Neuronal stem cell (in vitro differentiated cells): ENCODE results near the gene PLD1.

Experiments used
- DNase-seq: peaks from one replicate; pipeline ENCODE4 v3.0.0-alpha.2; 2013; ENCODE audit warnings: low spot score
- H2AFZ ChIP-seq: one replicate; pipeline ENCODE4 v1.6.1; 2013; ENCODE audit warnings: mild to moderate bottlenecking, low read length, inconsistent platforms
- H2AK5ac ChIP-seq: 2 replicates; pipeline ENCODE4 v1.6.1; 2013; ENCODE audit warnings: low read depth, mild to moderate bottlenecking, inconsistent platforms, low read length, moderate library complexity, mixed read lengths
- H2BK120ac ChIP-seq: 2 replicates; pipeline ENCODE4 v1.6.1; 2013; ENCODE audit warnings: low read depth, mild to moderate bottlenecking, inconsistent platforms, low read length, moderate library complexity, mixed read lengths
- H2BK12ac ChIP-seq: one replicate; pipeline ENCODE4 v1.6.1; 2013; ENCODE audit warnings: low read length, inconsistent platforms
- H2BK15ac ChIP-seq: 2 replicates; pipeline ENCODE4 v1.6.1; 2013; ENCODE audit warnings: mild to moderate bottlenecking, low read length, inconsistent platforms, mixed read lengths
- H2BK5ac ChIP-seq: one replicate; pipeline ENCODE4 v1.6.1; 2013; ENCODE audit warnings: inconsistent platforms, mild to moderate bottlenecking, low read length, moderate library complexity
- H3K14ac ChIP-seq: one replicate; pipeline ENCODE4 v1.6.1; 2013; ENCODE audit warnings: low read length, inconsistent platforms
- H3K18ac ChIP-seq: 2 replicates; pipeline ENCODE4 v1.6.1; 2013; ENCODE audit warnings: low read length, inconsistent platforms
- H3K23ac ChIP-seq: 2 replicates; pipeline ENCODE4 v1.6.1; 2013; ENCODE audit warnings: low read depth, mild to moderate bottlenecking, mixed read lengths, low read length, inconsistent platforms; ENCODE audit not compliant: poor library complexity
- H3K27ac ChIP-seq: replicated peaks from 3 replicates; pipeline ENCODE4 v1.5.1; 2013; ENCODE audit warnings: low read length, inconsistent platforms
- H3K27me3 ChIP-seq, 3 experiments: 2 replicates each; pipeline ENCODE4 v1.6.1; 2013; ENCODE audit warnings: low read length in 3 of 3, mild to moderate bottlenecking in 2 of 3, inconsistent platforms in 1 of 3, low read depth in 1 of 3, mixed read lengths in 1 of 3, moderate library complexity in 1 of 3; ENCODE audit not compliant: control insufficient read depth in 3 of 3, insufficient read depth in 3 of 3
- H3K36me3 ChIP-seq, 2 donors: replicated peaks in 1 of 2; 2 replicates each; pipeline ENCODE4 v1.6.1; 2013; ENCODE audit warnings: low read length in 2 of 2; ENCODE audit not compliant: control insufficient read depth in 2 of 2, insufficient read depth in 2 of 2
- H3K4ac ChIP-seq: 2 replicates; pipeline ENCODE4 v1.6.1; 2013; ENCODE audit warnings: inconsistent platforms, mild to moderate bottlenecking, low read length, moderate library complexity
- H3K4me1 ChIP-seq, 2 donors: 1 replicate in 1 of 2; 2 replicates in 1 of 2; pipeline ENCODE4 v1.6.1; 2013; ENCODE audit warnings: low read length in 2 of 2, low read depth in 1 of 2; ENCODE audit not compliant: control insufficient read depth in 2 of 2, insufficient read depth in 1 of 2
- H3K4me2 ChIP-seq: one replicate; pipeline ENCODE4 v1.6.1; 2013; ENCODE audit warnings: mild to moderate bottlenecking, low read length, inconsistent platforms; ENCODE audit not compliant: insufficient read depth, poor library complexity, severe bottlenecking
- H3K4me3 ChIP-seq, 2 donors: 2 replicates each; pipeline ENCODE4 v1.5.1; 2013; ENCODE audit warnings: low read length in 2 of 2, mild to moderate bottlenecking in 2 of 2, inconsistent platforms in 1 of 2, moderate library complexity in 1 of 2
- H3K79me1 ChIP-seq: one replicate; pipeline ENCODE4 v1.6.1; 2013; ENCODE audit warnings: low read depth, mild to moderate bottlenecking, inconsistent platforms, low read length, moderate library complexity
- H3K9ac ChIP-seq: one replicate; pipeline ENCODE4 v1.6.1; 2013; ENCODE audit warnings: mild to moderate bottlenecking, low read depth, low read length, inconsistent platforms; ENCODE audit not compliant: poor library complexity
- H3K9me3 ChIP-seq, 2 donors: replicated peaks in 1 of 2; 2 replicates each; pipeline versions ENCODE3 to v1.6.1; 2013; ENCODE audit warnings: low read length in 2 of 2, mild to moderate bottlenecking in 2 of 2, inconsistent platforms in 1 of 2, low read depth in 1 of 2, mixed read lengths in 1 of 2, moderate library complexity in 1 of 2; ENCODE audit not compliant: control insufficient read depth in 2 of 2, insufficient read depth in 1 of 2
- H4K8ac ChIP-seq: one replicate; pipeline ENCODE4 v1.6.1; 2013; ENCODE audit warnings: low read depth, mild to moderate bottlenecking, inconsistent platforms, low read length, moderate library complexity
- H4K91ac ChIP-seq: one replicate; pipeline ENCODE4 v1.6.1; 2013; ENCODE audit warnings: low read length, low read depth, mild to moderate bottlenecking, inconsistent platforms; ENCODE audit not compliant: poor library complexity
- WGBS, 2 donors: extraction: QIAGEN DNeasy Blood & Tissue Kit; methylation state at CpG; one replicate each; pipeline ENCODE4 v1.1.7; 2013; ENCODE audit warnings: missing lambda C conversion rate in 2 of 2, mixed read lengths in 1 of 2; ENCODE audit not compliant: insufficient read length in 2 of 2, insufficient replicate concordance in 1 of 2; ENCODE audit errors: extremely low coverage in 2 of 2; 5-methylcytosine and 5-hydroxymethylcytosine counted together

The PLD1 gene

GRCh38 chr3:171836855-171837254 is 26.6 kb upstream of the PLD1 start:
- no peak overlapping the region for H3K9ac ChIP-seq
- no peaks in the 10 kb centered on the region for H3K79me1 ChIP-seq
- no peak overlapping the region for H2AK5ac ChIP-seq
- H3K4me1 ChIP-seq = peaks cover 2 to 27% of the 10 kb centered on the region in 2 donors
- H2BK12ac ChIP-seq = no peak overlapping the region
- no peak overlapping the region for H2BK15ac ChIP-seq
- DNase-seq = no peak
- no peaks in the 10 kb centered on the region for H3K9me3 ChIP-seq
- no peak overlapping the region for H3K14ac ChIP-seq
- no peak overlapping the region for H3K4ac ChIP-seq
- no peak overlapping the region for H4K91ac ChIP-seq
- H3K27ac ChIP-seq = no peak overlapping the region
- no peak overlapping the region for H2BK5ac ChIP-seq
- H4K8ac ChIP-seq = no peak overlapping the region
- H3K36me3 ChIP-seq = no peaks in the 10 kb centered on the region
- no peak overlapping the region for H3K4me2 ChIP-seq
- no CpG with 5 or more reads among the region's 3 CpGs for whole genome bisulfite sequencing, 2 donors
- no peak overlapping the region for H2BK120ac ChIP-seq
- H3K4me3 ChIP-seq = no peak overlapping the region
- no peak overlapping the region for H2AFZ ChIP-seq
- no peaks in the 10 kb centered on the region for H3K27me3 ChIP-seq
- H3K18ac ChIP-seq = no peak overlapping the region
- H3K23ac ChIP-seq = no peak overlapping the region

GRCh38 chr3:171835613-171836012 is 25.3 kb upstream of the PLD1 start:
- Histone ChIP-seq H2AK5ac (no peak overlapping the region), H3K27me3 (no peaks in the 10 kb centered on the region), H2BK5ac (no peak overlapping the region), H3K36me3 (no peaks in the 10 kb centered on the region), H3K14ac (no peak overlapping the region), H3K9ac (no peak overlapping the region), H3K79me1 (no peaks in the 10 kb centered on the region), H3K23ac (no peak overlapping the region), H3K4me3 (no peak overlapping the region), H4K8ac (no peak overlapping the region), H2AFZ (no peak overlapping the region), H2BK120ac (no peak overlapping the region), H3K9me3 (no peaks in the 10 kb centered on the region), H3K4ac (no peak overlapping the region), H3K4me1 (peaks cover 2 to 16% of the 10 kb centered on the region in 2 donors), H2BK12ac (no peak overlapping the region), H4K91ac (no peak overlapping the region), H2BK15ac (no peak overlapping the region), H3K18ac (no peak overlapping the region), H3K4me2 (no peak overlapping the region), H3K27ac (no peak overlapping the region)
- DNase-seq = no peak
- no CpG with 5 or more reads among the region's 2 CpGs for WGBS, 2 donors

GRCh38 chr3:171835116-171835515 is 24.8 kb upstream of the PLD1 start:
- no peak overlapping the region for H2AFZ ChIP-seq
- no peak overlapping the region for H3K4ac ChIP-seq
- H2BK120ac ChIP-seq = no peak overlapping the region
- H2AK5ac ChIP-seq = no peak overlapping the region
- WGBS, 2 donors = no CpG with 5 or more reads among the region's 5 CpGs
- peaks cover 2 to 16% of the 10 kb centered on the region in 2 donors for H3K4me1 ChIP-seq
- H3K27ac ChIP-seq = no peak overlapping the region
- no peak for DNase-seq
- no peaks in the 10 kb centered on the region for H3K27me3 ChIP-seq
- no peak overlapping the region for H4K91ac ChIP-seq
- no peak overlapping the region for H3K4me3 ChIP-seq
- no peaks in the 10 kb centered on the region for H3K79me1 ChIP-seq
- no peak overlapping the region for H2BK5ac ChIP-seq
- no peak overlapping the region for H4K8ac ChIP-seq
- H3K23ac ChIP-seq = no peak overlapping the region
- H2BK12ac ChIP-seq = no peak overlapping the region
- H3K18ac ChIP-seq = no peak overlapping the region
- no peaks in the 10 kb centered on the region for H3K9me3 ChIP-seq
- H3K9ac ChIP-seq = no peak overlapping the region
- no peak overlapping the region for H2BK15ac ChIP-seq
- H3K4me2 ChIP-seq = no peak overlapping the region
- no peaks in the 10 kb centered on the region for H3K36me3 ChIP-seq
- no peak overlapping the region for H3K14ac ChIP-seq

DNA sequence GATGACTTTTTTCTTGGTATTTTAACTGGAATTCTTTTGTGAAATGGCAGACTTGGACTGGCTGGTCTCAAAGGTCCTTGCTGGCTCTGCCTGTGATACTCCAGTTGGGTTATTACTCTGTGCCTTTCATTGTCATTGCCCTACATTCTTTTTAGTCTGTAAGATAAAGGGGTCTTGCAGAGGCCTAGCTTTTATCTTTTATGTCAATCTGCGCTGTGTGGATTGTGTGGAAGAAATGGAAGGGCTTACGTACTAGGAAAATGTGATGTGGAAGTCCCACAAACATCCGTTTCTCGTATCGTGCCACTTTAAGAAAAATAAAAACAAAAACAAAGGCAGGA is 24.1 kb upstream of the PLD1 start:
- Histone ChIP-seq H3K4ac (no peak overlapping the region), H2BK120ac (no peak overlapping the region), H3K18ac (no peak overlapping the region), H3K4me3 (no peak overlapping the region), H3K79me1 (no peaks in the 10 kb centered on the region), H3K27ac (no peak overlapping the region), H2BK5ac (no peak overlapping the region), H3K9ac (no peak overlapping the region), H2AFZ (peak overlapping the region; percentile 44), H2BK15ac (no peak overlapping the region), H3K9me3 (no peaks in the 10 kb centered on the region), H2BK12ac (no peak overlapping the region), H3K36me3 (no peaks in the 10 kb centered on the region), H3K27me3 (no peaks in the 10 kb centered on the region), H3K23ac (no peak overlapping the region), H3K4me2 (no peak overlapping the region), H4K8ac (no peak overlapping the region), H2AK5ac (no peak overlapping the region), H4K91ac (no peak overlapping the region), H3K4me1 (peaks cover 2 to 18% of the 10 kb centered on the region in 2 donors), H3K14ac (no peak overlapping the region)
- no CpG with 5 or more reads among the region's 5 CpGs for WGBS, 2 donors
- DNase-seq = no peak
